CD4-positive, alpha-beta T cell treated with Interleukin-12 subunit alpha and Interleukin-12 subunit beta, for 1 hour (primary cell): Measurements from ENCODE around the gene ARMC9.
"Not testable (repeated sequence)": the region's sequence is repeated elsewhere in the genome, so short reads cannot be mapped to it uniquely, and the experiment has no call there.

Source experiments
- DNase-seq: peaks from one replicate; pipeline ENCODE4 v3.0.0-alpha.2; 2020

ARMC9 gene

GRCh38 chr2:231371430-231372054 lies 173.1 kb downstream of the ARMC9 start:
- no peak for DNase-seq

- no peak for DNase-seq
These were observed 173.9 kb downstream of the ARMC9 start for GRCh38 chr2:231372326-231372725.

GRCh38 chr2:231373184-231373583 lies 174.8 kb downstream of the ARMC9 start:
- DNase-seq, result no peak

GRCh38 chr2:231373786-231374349 lies 175.4 kb downstream of the ARMC9 start:
- no peak for DNase-seq

GRCh38 chr2:231374771-231375170 lies 176.3 kb downstream of the ARMC9 start:
- DNase-seq, result no peak

- DNase-seq, result not testable (repeated sequence)
These were observed 177.7 kb downstream of the ARMC9 start for GRCh38 chr2:231375994-231376615.

GRCh38 chr2:231376857-231377256 lies 178.4 kb downstream of the ARMC9 start:
- no peak for DNase-seq

- DNase-seq, result no peak
These were observed 179.7 kb downstream of the ARMC9 start for GRCh38 chr2:231378026-231378722.

- DNase-seq, result no peak
These were observed 181.1 kb downstream of the ARMC9 start for GRCh38 chr2:231379266-231380215.

- DNase-seq, result no peak
These were observed 181.9 kb downstream of the ARMC9 start for GRCh38 chr2:231380307-231380706.

GRCh38 chr2:231380991-231381847 lies 182.8 kb downstream of the ARMC9 start:
- DNase-seq, result no peak

GRCh38 chr2:231382116-231382515 lies 183.7 kb downstream of the ARMC9 start:
- DNase-seq, result no peak

- no peak for DNase-seq
These were observed 185.1 kb downstream of the ARMC9 start for GRCh38 chr2:231383416-231384108.

GRCh38 chr2:231384109-231384435 lies 185.6 kb downstream of the ARMC9 start:
- no peak for DNase-seq

GRCh38 chr2:231384970-231385369 lies 186.5 kb downstream of the ARMC9 start:
- no peak for DNase-seq

GRCh38 chr2:231385429-231385828 lies 187.0 kb downstream of the ARMC9 start:
- no peak for DNase-seq

GRCh38 chr2:231386446-231386845 lies 188.0 kb downstream of the ARMC9 start:
- no peak for DNase-seq

- no peak for DNase-seq
These were observed 189.7 kb downstream of the ARMC9 start for GRCh38 chr2:231387904-231388724.

- no peak for DNase-seq
These were observed 190.4 kb downstream of the ARMC9 start for GRCh38 chr2:231388725-231389346.

- DNase-seq, result no peak
These were observed 192.2 kb downstream of the ARMC9 start for GRCh38 chr2:231390667-231391066.
